SIG-M5 treated with dmso at 0.1 percent for 504 hours (cell line): ENCODE measurements around the gene RRP12.
"Not testable (repeated sequence)": the region's sequence is repeated elsewhere in the genome, so short reads cannot be mapped to it uniquely, and the experiment has no call there.

Source experiments
- DNase-seq: peaks from one replicate; lab custom pipeline; 2025; ENCODE audit not compliant: unreplicated experiment; lab: John Stamatoyannopoulos, UW

The RRP12 gene

DNA sequence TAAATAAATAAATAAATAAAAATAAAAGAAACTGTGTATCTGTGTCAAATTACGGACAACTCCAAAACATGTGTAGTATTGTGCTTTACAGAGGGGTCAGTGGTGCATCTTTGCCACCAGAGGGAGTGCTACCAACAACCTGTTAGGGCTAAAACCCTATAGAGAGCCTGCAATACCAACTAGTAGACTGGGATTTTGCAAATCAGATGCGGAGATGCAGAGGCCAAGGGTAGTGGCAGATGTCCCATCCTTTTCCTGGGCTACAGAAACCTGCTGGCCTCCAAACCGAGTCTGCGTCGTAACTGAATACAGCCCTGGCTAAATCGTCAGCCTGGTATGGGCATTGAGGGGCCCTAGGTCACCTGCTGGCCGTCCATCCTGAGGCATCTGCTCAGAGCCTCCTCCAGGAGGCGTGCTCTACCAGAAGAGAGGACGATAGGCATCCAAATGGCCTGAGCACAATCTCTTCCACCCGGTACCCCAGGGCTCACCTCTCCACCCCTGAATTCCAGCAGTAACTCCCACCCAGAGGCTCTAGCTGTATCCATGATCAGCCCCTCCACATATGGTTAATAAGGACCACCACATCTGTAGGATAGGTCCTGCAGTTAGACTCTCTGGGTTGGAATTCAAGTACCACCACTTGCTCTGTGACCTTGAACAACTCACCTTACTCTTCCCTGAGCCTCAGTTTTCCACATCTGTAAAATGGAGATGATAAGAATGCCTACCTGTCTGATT, 6.2 kb upstream of the RRP12 start:
- peak; percentile 90 for DNase-seq

DNA sequence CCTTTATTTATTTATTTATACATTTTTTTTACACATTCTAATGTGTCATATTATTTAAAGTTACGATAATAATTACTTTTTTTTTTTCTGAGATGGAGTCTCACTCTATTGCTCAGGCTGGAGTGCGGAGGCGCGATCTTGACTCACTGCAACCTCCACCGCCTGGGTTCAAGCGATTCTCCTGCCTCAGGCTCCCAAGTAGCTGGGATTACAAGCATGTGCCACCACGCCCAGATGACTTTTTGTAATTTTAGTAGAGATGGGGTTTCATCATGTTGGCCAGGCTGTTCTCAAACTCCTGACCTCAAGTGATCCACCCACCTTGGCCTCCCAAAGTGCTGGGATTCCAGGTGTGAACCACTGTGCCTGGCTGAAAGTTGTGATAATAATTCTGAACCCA, 5.3 kb upstream of the RRP12 start:
- DNase-seq: not testable (repeated sequence)

DNA sequence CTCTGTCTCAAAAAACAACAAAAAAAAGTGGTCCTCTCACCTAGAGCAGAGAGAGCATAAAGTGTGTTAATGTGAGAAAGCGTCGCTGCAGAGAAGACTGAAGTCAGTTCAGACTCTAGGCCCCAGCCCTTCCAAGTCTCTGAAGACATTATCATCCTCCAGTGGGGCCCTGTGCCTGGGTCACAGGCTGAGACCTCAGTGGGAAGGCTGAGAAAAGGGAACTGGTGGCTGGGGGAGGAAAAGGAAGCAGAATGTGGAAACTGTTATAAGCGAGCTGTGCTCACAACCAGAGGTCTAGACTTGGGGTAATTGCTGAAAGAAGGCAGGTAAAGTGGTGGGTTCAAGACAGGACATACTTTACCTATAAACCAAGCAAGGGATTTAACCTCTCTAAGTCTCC, 4.9 kb upstream of the RRP12 start:
- DNase-seq: peak; percentile 92

DNA sequence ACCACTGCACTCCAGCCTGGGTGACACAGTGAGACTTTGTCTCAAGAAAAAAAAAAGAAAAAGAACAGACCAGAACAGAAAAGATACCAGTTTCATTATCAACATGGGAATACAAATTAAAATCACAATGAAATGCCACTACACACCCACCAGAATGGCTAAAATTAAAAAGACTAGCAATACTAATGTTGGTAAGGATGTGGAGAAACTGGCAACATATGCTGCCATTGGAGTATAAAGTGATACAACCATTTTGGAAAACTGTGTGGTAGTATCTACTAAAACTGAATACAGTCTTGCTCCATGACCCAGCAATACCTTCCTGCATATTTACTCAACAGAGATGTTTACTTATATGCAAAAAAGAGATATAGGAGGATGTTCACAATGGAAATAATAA, 2.9 kb upstream of the RRP12 start:
- DNase-seq: no peak

DNA sequence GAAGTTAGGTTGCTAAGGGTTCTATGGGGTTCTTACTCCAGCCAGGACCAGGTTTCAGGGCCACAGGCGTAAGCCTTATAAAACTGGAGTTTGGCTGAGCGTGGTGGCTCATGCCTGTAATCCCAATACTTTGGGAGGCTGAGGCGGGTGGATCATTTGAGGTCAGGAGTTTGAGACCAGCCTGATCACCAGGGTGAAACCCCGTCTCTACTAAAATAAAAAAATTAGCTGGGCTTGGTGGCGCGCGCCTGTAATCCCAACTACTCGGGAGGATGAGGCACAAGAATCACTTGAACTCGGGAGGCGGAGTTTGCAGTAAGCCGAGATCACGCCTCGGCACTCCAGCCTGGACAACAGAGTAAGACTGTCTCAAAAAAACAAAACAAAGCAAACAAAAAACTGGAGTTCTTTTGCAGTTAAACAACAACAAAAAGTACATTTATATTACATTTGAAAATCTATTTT, 347 bp upstream of the RRP12 start:
- no peak for DNase-seq

DNA sequence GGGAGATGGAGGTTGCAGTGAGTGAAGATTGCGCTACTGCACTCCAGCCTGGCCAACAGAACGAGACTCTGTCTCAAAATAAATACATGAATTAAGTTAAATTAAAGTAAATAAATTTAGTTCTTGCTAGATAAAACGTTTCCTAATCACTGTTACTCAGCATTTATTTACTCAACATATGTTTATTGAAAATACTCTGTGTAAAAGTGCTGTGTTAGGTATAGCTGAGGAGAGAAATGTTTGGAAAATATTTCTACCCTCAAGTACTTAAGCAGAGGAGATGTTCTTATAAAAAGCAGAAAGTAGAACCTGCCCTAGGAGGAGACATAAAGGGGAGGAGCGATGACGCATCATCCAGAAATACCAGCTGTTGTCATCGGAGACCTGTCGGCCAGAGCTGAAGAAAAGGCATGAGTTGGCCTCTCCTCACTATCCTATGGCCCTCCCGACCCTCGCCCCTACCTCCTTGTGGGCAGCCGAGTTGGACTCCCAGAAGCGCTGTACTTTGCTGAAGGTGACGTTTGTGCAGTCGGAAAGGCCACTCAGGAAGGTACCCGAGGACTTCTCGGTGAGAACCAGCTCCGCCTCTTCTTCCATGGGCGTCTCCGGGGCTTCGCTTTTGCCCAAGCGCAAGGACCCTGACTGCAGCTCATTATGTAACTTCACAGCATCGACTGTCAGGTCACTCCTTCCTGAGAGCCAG, 1.1 kb downstream of the RRP12 start:
- peak; percentile 79 for DNase-seq

DNA sequence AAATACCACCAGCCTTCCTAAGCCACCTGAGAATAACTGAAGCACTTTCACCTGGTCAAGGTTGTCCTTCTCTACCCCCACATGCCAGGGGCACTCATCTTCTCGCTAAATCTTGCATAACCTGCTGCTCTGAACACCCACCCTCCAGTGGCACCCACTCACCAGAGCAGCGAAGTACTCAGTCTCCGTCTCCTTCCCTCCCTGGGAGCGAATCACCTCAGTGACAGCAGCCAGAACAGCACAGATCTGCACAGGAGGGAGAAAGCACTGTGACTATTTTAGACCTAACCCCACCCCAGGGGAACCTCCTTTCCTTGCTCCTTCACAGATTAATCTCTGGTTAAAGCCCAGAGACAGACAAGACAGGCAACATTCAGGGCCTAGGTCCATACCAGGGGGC, 5.1 kb downstream of the RRP12 start:
- DNase-seq: no peak

DNA sequence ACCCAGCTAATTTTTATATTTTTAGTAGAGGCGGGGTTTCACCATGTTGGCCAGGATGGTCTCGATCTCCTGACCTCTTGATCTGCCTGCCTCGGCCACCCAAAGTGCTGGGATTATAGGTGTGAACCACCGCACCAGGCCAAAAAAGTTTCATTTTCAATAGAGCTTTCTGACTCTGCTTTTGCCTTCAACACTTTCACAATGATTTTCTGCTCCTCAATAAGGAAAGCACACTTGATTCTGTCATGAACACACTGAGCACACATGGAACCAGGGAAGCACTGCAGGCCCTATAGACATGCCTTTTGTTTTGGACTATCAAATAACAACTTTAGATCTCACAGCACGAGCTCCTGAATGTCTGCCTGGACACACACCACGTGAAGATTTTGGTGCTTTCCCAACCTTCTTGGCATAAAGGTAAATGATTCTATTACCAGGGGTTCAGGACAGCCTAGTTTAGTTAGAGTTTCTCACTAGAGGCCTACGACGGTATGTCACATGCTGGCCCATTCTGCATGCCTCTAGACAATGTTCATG, 8.0 kb downstream of the RRP12 start:
- DNase-seq: no peak

DNA sequence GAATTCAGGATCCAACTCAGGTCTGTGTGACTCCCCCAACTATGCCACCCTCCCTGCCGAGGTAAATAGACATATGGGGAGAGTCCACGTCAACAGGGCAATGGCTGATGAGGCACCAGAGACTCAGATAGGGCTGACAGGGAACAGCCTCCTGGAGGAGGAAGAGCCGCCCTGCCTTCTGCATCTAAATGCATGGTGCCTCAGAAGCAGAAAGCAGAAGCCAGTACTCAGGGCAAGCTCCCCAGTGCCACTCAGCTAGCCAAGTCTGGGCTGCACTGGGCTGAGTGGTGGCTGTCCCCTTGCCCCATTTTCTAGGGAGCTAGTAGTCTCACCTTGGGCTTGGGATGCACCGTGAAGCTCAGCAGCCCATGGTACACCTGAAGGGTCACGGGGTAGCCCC, 11.0 kb downstream of the RRP12 start:
- DNase-seq: no peak

DNA sequence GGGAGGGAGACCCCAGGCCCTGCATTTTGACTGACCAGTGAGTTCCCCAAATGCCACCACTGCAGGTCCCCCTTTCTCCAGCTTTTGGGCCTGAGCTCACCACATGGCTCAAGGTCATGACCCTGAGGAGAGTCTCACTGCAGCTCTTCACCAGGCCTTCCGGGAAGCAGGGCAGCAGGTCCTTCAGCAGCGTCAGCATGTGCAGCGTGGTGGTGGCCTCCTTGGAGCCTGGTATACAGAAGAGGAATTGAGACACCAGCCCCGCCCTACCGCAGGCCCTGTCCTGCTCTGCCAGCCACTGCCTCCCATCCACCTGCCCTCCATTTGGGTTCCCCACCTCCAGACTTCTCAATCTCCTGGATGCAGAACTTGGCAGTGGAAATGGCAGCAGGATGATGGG, 13.0 kb downstream of the RRP12 start:
- no peak for DNase-seq

DNA sequence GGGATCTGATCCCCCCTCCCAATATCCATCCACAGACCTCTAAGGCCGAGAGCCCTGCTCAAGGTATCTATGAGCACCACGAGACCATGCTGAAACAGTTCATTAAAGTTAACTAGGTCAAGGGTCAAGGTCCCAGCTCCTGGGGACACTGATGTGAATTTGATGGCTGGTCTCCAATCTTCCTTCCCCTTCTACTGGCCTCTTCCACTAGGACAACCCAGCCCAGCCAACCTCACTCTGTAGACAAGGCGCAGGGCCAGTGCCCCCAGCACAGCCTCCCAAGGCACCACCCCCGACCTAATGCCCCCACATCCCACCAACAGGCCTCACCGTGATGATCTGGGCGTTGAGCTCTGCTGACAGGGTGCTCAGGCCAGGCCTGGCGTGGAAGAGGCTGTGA, 15.6 kb downstream of the RRP12 start:
- DNase-seq: no peak

DNA sequence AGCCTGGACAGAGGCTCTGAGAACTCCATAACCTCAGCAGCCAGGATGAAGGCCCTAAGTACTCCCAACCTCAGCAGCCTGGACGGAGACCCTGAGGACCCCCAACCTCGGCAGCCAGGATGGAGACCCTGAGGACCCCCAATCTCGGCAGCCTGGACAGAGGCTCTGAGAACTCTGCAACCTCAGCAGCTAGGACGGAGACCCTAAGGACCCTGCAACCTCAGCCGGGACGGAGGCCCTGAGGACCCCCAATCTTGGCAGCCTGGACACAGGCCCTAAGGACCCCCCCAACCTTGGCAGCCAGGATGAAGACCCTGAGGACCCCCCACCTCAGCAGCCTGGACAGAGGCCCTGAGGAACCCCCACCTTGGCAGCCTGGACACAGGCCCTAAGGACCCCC, 16.5 kb downstream of the RRP12 start:
- no peak for DNase-seq

DNA sequence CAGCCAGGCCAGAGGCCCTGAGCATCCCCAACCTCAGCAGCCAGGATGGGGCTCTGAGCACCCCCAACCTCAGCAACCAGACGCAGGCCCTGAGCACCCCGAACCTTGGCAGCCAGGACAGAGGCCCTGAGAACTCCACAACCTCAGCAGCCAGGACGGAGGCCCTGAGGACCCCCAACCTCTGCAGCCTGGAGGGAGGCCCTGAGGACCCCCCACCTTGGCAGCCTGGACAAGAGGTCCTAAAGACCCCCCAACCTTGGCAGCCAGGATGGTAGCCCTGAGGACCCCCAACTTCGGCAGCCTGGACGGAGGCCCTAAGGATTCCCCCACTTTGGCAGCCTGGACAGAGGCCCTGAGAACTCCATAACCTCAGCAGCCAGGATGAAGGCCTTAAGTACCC, 17.0 kb downstream of the RRP12 start:
- no peak for DNase-seq

DNA sequence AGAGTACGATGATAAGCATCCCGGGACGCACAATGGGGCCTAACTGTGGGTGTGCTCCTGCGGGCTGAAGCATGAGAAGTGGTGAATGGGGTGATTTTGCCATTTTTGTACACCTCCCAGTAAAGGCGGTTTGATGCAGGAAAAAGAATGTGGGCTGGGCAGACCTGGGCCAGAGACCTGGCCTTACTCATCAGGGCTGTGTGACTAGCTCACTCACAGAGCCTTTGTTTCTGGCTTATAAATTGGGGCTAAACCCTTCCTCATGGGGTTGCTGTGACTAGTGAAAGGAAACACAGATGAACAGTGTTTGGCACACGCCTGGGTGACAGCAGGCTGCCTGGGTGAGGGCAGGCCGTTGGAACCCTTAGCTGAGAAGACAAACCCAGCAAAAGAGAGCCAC, 18.0 kb downstream of the RRP12 start:
- DNase-seq: no peak

DNA sequence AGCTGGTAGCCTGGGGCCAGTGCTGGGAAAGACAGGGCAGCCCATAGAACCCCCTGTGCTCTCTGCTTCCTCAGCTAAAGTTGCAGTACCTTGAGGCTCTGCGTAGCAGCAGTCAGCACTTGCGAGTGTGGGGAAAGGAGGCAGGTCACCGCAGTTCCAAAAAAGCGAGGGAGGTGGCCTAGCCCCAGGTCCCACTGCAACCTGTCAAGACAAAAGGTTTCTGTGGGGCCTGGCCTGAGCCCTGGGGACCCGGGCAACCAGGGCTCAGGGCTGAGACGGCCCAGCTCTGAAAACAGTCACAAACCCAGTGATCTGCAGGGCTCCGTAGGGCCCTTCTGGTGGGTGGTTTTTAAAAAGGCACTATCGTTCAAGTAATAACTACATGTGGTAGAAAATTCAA, 19.5 kb downstream of the RRP12 start:
- no peak for DNase-seq

DNA sequence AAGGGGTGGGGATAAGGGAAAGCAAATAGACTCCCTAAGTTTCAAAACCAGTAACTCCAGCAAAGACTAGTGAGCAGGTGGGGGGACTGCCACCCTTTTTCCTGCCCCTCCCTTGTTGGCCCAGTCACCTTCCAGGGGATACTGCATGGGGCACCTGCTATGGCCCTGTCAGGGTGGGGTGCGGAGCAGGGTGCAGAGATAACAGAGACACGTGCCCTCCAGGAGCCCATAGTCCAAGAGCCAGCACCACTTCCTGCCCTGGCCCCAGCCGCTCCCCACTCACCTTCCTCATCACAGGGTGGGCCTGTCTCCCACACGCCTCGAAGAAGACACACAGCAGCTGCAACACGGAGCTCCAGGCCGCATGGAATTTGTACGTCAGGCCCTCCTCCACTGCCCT, 20.6 kb downstream of the RRP12 start:
- no peak for DNase-seq

DNA sequence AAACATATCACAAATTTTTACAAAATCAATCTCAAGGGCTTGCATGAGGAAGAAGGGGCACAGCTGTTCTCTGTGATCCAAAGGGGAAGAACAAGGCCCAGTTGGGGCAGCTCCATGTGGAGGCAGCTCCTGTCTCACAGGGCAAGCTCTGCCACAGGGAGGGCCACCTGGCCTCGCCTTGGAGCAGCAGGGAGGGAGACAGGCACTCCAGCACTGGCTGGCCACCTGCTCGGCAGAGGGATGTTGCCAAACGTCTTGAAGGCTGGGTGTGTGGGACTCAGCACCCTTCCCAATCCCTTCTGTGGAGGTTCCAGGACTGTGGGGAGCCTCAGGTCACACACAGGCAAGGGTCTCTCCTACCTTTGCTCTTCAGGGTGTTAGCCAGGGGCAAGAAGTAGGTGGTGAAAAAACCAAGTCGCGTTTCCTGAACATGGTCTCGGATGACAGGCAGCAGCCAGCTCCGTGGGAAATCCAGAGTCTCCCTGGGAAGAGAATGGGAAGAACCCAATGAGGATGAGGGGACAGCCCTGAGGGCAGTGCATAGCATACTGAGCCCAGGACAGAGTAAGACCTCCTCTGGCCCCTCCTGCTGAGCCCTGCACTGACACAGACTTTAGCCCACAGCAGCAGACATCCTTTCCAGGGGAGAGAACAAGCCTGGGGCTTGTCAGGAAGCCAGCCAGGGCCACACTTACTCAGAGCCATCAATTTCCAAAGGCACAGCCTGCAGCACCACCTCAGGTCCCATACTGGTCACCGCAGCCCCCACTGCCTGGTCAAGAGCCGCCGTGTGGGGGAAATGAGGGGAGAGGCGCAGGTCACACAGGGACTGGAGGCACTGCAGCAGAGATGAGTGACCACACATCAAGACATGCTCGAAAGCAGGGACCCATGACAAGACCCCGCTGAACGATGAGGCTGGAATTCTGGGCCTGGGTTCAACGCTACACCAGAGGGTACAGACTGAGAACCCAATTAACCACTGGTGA, 21.9 kb downstream of the RRP12 start:
- DNase-seq: no peak

DNA sequence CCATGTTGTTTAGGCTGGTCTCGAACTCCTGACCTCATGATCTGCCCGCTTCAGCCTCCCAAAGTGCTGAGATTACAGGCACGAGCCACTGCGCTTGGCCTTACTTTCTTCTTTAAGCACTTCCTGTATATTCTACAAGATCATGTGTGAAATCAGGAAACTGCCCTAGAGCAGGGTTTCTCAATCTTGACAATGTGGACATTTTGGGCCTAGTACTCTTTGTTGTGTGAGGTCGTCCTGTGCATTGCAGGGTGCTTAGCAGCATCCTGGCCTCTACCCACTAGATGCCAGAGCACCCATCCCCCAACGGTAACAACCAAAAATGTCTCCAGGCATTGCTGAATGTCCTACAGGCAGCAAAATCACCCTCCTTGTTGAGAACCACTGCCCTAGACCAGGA, 24.7 kb downstream of the RRP12 start:
- peak; percentile 69 for DNase-seq

DNA sequence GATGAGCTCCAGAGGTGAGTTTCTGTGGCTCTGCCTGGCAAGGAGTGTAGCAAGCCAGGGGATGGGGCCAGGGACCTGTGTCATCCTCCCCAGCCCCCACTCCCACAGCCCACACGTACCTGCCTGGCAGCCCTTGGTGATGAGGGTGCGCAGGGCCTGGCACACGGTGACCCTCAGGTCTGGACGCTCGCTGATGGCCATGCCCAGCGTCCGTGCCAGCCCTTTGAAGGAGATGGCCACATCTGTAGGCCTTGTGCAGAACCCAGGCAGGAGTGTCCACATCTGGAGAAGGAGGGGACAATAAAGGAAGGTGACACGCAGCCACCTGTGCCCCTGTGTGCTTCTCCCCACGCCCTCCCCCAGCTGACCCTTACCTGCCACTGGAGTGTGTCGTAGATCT, 27.7 kb downstream of the RRP12 start:
- no peak for DNase-seq

DNA sequence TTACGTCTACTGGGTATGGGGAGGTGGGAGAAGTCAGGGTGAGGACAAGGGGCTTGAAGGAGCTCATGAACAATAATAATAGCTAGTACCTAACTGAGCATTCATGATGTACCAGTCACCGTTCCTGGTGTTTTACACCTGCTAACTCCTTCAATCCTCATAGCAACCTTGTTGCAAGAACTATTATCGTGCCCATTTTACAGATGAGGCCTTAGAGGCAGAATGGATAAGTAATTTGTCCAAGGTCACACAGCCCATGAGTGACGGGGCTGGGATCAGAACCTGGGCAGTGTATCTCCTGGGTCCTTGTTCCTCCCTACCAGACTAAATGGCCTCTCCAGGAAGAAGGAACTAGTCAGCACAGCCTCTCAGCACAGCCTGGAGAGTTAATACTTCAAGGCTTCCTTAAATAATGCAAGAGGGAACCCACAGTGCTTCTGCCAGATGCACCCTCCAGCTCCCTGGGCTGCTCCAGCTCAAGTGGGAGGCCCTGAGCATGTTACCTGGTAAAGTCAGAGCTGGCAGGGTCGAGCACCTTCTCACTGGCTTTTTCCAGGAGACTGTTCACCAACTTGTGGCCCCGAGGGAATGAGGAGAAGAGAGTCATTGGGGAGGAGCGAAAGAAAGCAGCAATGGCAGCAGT, 28.8 kb downstream of the RRP12 start:
- DNase-seq: peak; percentile 3

DNA sequence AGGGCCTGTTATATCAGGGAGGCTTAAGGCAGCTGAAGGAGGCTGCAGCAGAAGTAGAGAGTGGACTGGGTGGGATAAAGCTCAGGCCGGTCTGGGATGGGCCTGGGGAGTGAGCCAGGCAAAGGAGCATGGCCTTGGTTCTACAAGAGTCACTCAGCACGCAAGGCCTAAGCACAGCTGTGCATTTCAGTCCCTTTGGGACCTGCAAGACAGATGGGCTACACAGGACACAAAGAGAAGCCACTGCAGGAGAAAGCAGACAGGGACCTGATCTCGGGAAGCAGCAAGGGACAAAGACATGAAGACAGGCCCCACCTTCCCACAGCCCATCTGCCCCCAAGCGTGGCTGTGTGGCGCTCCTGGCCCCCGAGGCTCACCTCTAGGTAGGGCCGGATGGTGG, 29.4 kb downstream of the RRP12 start:
- DNase-seq: no peak
